GM19099 (cell line): ENCODE data around the gene PLOD1.

Experiments used
- POLR2A ChIP-seq: IDR thresholded peaks from 3 replicates; pipeline ENCODE4 v1.6.1; 2011; ENCODE audit warnings: low read depth; ENCODE audit not compliant: insufficient read length; ENCODE audit errors: extremely low read depth

The PLOD1 gene

GRCh38 chr1:11908095-11908675 is 26.3 kb upstream of the PLOD1 start:
- peak; percentile 100 for TF ChIP-seq POLR2A

DNA sequence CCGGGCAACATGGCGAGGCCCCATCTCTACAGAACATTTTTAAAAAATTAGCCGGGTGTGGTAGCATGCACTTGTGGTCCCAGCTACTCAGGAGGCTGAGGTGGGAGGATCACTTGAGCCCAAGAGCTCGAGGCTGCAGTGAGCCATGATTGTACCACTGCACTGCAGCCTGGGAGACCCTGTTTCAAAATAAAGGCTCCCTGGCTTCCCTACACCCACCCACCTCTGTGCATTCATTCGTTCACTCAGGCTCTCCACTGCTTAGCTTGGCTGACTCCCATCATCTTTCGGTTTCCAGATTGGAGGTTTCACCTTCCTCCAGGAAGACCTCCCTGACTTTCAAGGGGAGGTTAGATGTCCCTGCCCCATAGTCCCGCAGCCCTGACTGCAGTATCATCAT is 22.5 kb upstream of the PLOD1 start:
- TF ChIP-seq POLR2A: no peak

DNA sequence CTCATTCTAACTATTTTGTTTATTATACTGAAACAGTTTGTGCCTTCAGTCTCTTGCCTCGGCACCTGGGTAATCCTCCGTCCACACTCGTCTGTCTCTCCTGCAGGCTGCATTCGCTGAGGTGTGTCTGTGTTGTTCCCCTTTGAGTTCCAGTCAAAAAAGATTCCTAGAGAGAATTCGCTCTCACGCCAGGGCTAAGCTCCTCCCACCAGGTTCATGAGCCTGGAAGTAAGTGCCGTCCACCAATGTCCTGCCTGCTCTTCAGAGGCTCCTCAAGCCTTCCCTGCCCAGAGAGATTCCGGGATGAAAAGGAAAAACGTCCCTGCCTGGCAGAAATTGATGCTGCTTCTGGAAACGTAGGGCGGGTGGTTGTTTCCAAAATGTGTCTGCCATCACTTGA is 21.2 kb upstream of the PLOD1 start:
- TF ChIP-seq POLR2A: no peak

DNA sequence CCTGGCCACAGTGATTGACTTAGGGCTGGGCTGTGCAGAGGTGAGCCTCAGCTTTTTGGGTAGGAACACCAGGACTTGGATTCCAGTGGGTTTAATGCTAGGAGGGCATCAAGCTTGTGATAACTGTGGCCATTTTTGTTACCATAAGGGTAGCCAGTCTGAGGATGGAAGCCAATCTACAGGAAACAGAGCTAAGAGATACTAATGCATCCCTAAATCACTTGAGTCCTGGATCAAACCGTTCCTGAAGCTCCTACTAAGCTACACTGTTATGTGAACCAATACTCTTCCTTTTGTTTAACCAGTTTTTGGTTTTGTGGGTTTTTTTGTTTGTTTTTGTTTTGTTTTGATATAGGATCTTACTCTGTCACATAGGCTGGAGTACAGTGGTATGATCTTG is 20.5 kb upstream of the PLOD1 start:
- no peak for TF ChIP-seq POLR2A

DNA sequence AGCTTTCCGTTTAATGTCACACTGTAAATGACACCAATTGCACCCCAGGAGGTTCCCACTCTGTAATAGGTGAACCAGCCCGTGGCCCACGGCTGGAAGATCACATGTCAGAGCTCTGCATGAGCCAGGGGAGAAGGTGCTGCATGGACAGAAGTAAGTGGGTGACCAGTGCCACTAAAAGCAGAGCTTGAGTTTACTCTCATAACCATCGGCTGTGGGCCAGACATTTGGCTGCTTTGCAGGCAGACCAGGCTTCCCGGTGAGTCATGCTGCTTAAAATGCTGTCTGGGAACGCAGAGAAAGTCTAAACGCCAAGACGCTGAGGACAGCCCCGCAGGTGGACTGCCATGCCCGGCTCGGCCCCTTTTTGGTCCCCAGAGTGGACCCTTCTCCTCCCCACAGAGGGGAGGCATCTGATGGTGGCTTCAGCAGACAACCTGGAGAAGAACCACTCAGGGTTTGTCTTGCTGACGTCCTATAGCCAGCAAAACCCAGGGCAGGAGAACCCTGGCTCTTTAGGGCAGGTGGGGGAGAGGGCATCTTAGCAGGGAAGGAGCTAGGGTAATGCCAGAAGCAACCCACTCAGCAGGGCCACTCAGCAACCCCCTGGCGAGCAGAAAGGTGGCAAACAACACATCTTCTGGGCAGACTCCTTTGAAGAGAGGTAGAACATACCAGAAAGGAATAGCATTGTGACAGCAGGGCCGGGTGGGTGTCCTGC is 15.6 kb upstream of the PLOD1 start:
- TF ChIP-seq POLR2A: no peak

DNA sequence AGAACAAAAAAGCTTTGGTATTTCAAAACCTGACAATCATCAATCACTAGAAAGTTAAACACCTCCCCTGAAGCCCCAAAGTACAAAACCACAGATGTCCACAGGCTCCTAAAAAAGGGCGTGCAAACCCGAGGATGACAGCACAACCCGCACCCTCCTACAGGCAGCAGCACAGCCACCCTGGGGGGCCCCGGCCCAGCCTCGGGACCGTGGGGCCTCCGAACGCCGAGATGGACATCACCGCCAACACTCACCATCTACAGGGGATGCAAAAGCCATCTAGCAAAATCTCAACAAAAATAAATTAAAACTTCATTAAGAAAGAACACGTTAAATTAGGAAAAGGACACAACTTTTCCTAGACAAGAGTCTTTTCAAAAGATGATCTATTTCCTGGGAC is 14.9 kb upstream of the PLOD1 start:
- TF ChIP-seq POLR2A: no peak

GRCh38 chr1:11920239-11920903 is 14.1 kb upstream of the PLOD1 start:
- TF ChIP-seq POLR2A: no peak

DNA sequence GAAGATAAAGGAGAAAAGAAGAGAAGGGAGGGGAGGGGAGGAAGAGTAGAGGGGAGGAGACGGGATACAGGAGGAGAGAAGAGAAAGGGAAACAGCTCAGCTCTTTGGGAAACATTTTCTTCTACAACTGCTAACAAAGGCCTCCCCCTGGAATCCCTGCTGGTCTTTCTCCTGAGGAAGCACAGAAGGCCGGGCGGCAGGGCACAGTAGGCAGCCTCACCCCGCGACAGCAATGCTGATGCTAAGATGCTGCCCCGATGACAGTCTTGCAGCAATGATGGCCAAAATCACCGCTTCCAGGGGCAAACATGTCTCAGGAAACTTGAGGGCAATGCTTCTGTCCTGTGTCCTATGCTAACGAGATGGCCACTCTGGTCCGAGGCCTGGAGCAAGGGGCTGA is 13.5 kb upstream of the PLOD1 start:
- no peak for TF ChIP-seq POLR2A

DNA sequence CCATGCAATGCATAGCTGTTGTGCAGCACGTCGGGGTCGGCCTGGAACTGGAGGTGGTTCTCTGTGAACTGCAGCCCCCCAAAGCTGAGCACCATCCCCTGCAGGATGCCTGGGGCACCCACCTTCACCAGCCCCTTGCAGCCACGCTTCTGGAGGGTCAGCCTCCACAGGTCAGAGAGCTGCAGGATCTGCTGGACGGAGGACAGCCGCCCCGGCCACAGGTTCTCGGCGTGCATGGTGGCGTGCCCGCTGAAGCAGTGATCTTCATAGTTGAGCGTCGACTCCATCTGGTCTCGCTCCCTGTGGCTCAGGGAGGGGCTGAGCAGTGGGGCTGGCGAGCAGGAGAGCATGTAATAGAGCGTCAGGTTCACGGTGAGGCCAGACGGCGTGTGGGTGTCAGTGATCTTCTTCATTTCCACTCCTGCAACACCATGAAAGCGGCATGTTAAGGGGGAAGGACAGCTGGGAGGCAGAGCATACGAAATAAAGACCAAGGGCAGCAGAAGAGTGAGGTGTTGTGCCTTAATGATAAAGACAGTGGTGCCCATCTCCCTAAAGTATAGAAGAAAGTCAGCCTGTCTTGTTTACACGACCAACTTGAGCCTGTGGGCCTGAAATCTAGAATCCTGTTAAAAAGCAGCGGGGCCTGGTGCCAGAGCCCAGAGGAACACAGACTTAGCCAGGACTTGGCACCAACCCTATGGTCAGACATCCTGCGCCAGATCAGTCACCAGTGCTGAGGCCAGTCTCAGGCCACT is 11.3 kb upstream of the PLOD1 start:
- no peak for TF ChIP-seq POLR2A

DNA sequence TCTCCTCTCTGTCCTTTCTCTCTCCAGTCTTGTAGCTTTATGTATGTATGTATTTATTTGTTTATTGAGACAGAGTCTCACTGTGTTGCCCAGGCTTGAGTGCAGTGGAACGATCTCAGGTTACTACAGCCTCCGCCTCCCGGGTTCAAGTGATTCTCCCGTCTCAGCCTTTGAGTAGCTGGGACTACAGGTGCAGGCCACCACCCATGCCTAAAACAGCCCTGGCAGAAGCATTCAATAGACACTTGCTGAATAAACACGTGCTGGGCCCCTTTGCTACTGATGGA is 10.7 kb upstream of the PLOD1 start:
- TF ChIP-seq POLR2A: no peak

- no peak for TF ChIP-seq POLR2A
These were observed 10.0 kb upstream of the PLOD1 start for GRCh38 chr1:11924334-11925195.

DNA sequence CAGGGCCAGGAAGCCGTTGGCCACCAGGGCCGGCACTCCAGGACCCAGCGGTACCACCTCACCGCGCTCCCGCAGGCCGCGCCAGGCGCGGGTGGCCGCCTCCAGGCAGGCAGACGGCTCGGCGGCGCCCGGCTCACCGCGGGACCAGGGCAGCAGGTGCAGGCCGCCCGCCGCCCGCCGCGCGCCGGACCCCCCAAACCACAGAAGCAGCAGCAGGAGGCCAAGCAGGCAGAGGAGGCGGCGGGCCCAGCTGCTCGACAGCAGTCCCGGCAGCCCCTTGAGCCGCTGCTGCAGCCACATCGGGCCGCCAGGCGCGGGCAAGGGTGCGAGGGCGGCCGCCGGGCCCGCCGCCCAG is 8.6 kb upstream of the PLOD1 start:
- TF ChIP-seq POLR2A: no peak

DNA sequence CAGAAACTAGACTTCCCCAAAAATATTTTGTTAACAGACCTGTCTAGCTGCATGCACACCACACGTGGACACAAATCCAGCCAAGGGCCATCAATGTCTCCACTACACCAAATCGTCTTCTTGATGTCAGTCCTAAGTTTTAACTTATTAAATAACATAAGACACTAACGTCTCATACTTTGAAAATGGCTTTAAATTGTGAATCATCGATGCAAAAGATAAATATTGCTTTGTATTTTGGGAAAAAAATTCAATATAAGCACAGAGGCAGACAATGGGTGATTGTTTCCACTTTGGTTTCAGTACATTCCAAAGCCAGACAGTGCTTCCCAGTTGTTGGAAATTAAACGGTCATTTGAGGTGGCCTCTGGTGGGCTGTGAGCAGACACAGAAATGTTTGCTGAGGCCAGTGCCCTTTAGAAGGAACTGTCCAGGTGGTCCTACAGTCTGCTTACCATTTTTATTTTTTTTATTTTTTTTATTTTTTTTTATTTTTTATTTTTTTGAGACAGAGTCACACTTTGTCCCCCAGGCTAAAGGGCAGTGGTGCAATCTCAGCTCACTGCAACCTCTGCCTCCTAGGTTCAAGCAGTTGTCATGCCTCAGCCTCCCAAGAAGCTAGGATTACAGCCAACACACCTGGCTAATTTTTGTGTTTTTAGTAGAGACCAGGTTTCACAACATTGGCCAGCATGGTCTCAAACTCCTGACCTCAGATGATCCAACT is 6.5 kb upstream of the PLOD1 start:
- no peak for TF ChIP-seq POLR2A

- TF ChIP-seq POLR2A: no peak
These were observed 4.7 kb upstream of the PLOD1 start for GRCh38 chr1:11929849-11930248.
